Endothelial cell (in vitro differentiated cells): ENCODE measurements around the gene FAM110D. TPM values are rescaled to one million over a fixed set of nuclear protein-coding genes. Genes with fewer than 3 reads are reported as not detected.
A peak's percentile ranks its signal among the peaks of the same experiment; 100 is the strongest.

ENCODE experiments used
- DNase-seq: peaks from one replicate; pipeline ENCODE4 v3.0.0; 2021; ENCODE audit warnings: low spot score
- H3K27ac Mint-ChIP-seq: one replicate; pipeline ENCODE4 v1.8.0; 2021; ENCODE audit warnings: mixed read lengths, inconsistent platforms; ENCODE audit not compliant: unreplicated experiment
- H3K27me3 Mint-ChIP-seq: one replicate; pipeline ENCODE4 v1.8.0; 2021; ENCODE audit warnings: mild to moderate bottlenecking, moderate library complexity, mixed read lengths, inconsistent platforms; ENCODE audit not compliant: unreplicated experiment
- H3K36me3 Mint-ChIP-seq: one replicate; pipeline ENCODE4 v1.8.0; 2021; ENCODE audit warnings: mild to moderate bottlenecking, low read depth, mixed read lengths, inconsistent platforms; ENCODE audit not compliant: unreplicated experiment
- H3K4me1 Mint-ChIP-seq: one replicate; pipeline ENCODE4 v1.8.0; 2021; ENCODE audit warnings: mild to moderate bottlenecking, mixed read lengths, inconsistent platforms; ENCODE audit not compliant: unreplicated experiment
- H3K4me3 Mint-ChIP-seq: one replicate; pipeline ENCODE4 v1.8.0; 2021; ENCODE audit warnings: mild to moderate bottlenecking, mixed read lengths, inconsistent platforms; ENCODE audit not compliant: unreplicated experiment
- H3K9me3 Mint-ChIP-seq: one replicate; pipeline ENCODE4 v1.8.0; 2021; ENCODE audit warnings: mixed read lengths, inconsistent platforms; ENCODE audit not compliant: unreplicated experiment
- CTCF ChIP-seq: fragments of 200-600 bp; sonication (generic); IDR thresholded peaks from one replicate; pipeline ENCODE4 v1.5.0; 2021; ENCODE audit warnings: antibody characterized with exemption; ENCODE audit not compliant: unreplicated experiment
- total RNA-seq: library from RNA; stranded (reverse); fragmentation: NEBNext Ultra II Directional; extraction: Animal tissue kit (Norgen Biotek cat#: 25700); gene quantifications from one replicate; pipeline ENCODE4 v1.2.1, GENCODE V29; 2021; ENCODE audit not compliant: unreplicated experiment

FAM110D gene
- total RNA-seq, 1 donor from 2014 or later: 13.5 TPM

- Mint-ChIP-seq H3K9me3 (no peaks in the 10 kb centered on the region), H3K27me3 (peaks cover 28% of the 10 kb centered on the region), H3K36me3 (peaks cover 3% of the 10 kb centered on the region), H3K27ac (no peak overlapping the region), H3K4me1 (peaks cover 43% of the 10 kb centered on the region), H3K4me3 (peak overlapping the region; percentile 83)
- peak; percentile 78 for DNase-seq
- peak; percentile 80 for TF ChIP-seq CTCF
Observed at GRCh38 chr1:26164036-26164860, 5.4 kb downstream of the FAM110D start.

- H3K4me1 Mint-ChIP-seq: peaks cover 37% of the 10 kb centered on the region
- no peak for DNase-seq
- no peak for TF ChIP-seq CTCF
- peak overlapping the region; percentile 83 for H3K4me3 Mint-ChIP-seq
- H3K27ac Mint-ChIP-seq: peak overlapping the region; percentile 52
- no peaks in the 10 kb centered on the region for H3K9me3 Mint-ChIP-seq
- peaks cover 3% of the 10 kb centered on the region for H3K36me3 Mint-ChIP-seq
- peaks cover 23% of the 10 kb centered on the region for H3K27me3 Mint-ChIP-seq
Observed at GRCh38 chr1:26164861-26165842, 6.3 kb downstream of the FAM110D start.

GRCh38 chr1:26166719-26167281, 7.9 kb downstream of the FAM110D start:
- peaks cover 3% of the 10 kb centered on the region for H3K36me3 Mint-ChIP-seq
- no peak for DNase-seq
- H3K4me1 Mint-ChIP-seq: peaks cover 31% of the 10 kb centered on the region
- no peak overlapping the region for H3K4me3 Mint-ChIP-seq
- TF ChIP-seq CTCF: no peak
- H3K9me3 Mint-ChIP-seq: no peaks in the 10 kb centered on the region
- H3K27me3 Mint-ChIP-seq: peaks cover 23% of the 10 kb centered on the region
- H3K27ac Mint-ChIP-seq: no peak overlapping the region

- H3K4me1 Mint-ChIP-seq: peaks cover 25% of the 10 kb centered on the region
- H3K27me3 Mint-ChIP-seq: peaks cover 20% of the 10 kb centered on the region
- no peaks in the 10 kb centered on the region for H3K9me3 Mint-ChIP-seq
- H3K4me3 Mint-ChIP-seq: peak within 1 kb of the TSS; percentile 89
- no peak for DNase-seq
- TF ChIP-seq CTCF: no peak
- H3K36me3 Mint-ChIP-seq: peaks cover 1% of the 10 kb centered on the region
- no peak within 1 kb of the TSS for H3K27ac Mint-ChIP-seq
Observed at GRCh38 chr1:26168410-26169197, 9.7 kb downstream of the FAM110D start, which contains the start of gene C1orf232. Gene C1orf232, minus strand, starts transcription at chr1:26168963. Its CDS starts 464 bp downstream, at chr1:26168499.
